Astrocyte of the spinal cord (primary cell): ENCODE measurements around the gene PTGFR.

ENCODE experiments used
- DNase-seq: peaks from one replicate; pipeline ENCODE4 v3.0.0; 2011; ENCODE audit warnings: low read depth, low spot score
- H3K4me3 ChIP-seq: 2 replicates; pipeline ENCODE4 v1.5.1; 2011; ENCODE audit warnings: low read depth, mild to moderate bottlenecking, low read length, moderate library complexity
- CTCF ChIP-seq: IDR thresholded peaks from 2 replicates; pipeline ENCODE4 v1.5.1; 2012; ENCODE audit warnings: low read depth, mild to moderate bottlenecking, low read length, inconsistent platforms
- in situ Hi-C: cut with HindIII; loops from 2 replicates; pipeline ENCODE4 v1.10.0; 2017; ENCODE audit warnings: low sequenced_read_pairs

PTGFR gene

GRCh38 chr1:78527706-78528105, 36.9 kb downstream of the PTGFR start:
- no peak overlapping the region for H3K4me3 ChIP-seq
- no peak for DNase-seq
- no peak for TF ChIP-seq CTCF
- in situ Hi-C loops = no loop called here

GRCh38 chr1:78533527-78533926, 42.8 kb downstream of the PTGFR start:
- TF ChIP-seq CTCF = no peak
- DNase-seq = no peak
- no peak overlapping the region for H3K4me3 ChIP-seq
- in situ Hi-C loops = no loop called here

DNA sequence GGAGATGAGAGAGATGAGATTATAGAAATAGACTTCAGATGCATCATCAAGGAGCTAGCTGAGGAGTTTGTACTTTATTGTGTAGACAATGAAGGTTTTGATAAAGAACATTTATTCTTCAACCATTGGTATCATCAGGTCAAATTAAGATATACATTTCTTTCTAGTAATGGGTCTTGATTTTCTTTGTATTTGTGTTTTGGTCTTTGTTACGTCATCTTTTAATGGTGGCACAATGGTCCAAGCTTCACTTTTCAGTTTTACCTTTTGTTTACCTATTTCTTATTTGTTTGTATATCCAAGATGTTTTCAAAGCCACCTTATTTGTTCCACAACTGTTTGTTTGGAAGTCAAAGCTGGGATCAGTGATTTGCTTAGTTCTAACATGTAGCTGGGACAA, 44.5 kb downstream of the PTGFR start:
- in situ Hi-C loops = no loop called here
- no peak overlapping the region for H3K4me3 ChIP-seq
- no peak for TF ChIP-seq CTCF
- no peak for DNase-seq

- H3K4me3 ChIP-seq = no peak overlapping the region
- in situ Hi-C loops = no loop called here
- TF ChIP-seq CTCF = no peak
- peak; percentile 19 for DNase-seq
Observed at GRCh38 chr1:78536427-78536826, 45.7 kb downstream of the PTGFR start.

- in situ Hi-C loops = no loop called here
- TF ChIP-seq CTCF = no peak
- H3K4me3 ChIP-seq = no peak overlapping the region
- peak; percentile 23 for DNase-seq
Observed at GRCh38 chr1:78540048-78540447, 49.3 kb downstream of the PTGFR start.

DNA sequence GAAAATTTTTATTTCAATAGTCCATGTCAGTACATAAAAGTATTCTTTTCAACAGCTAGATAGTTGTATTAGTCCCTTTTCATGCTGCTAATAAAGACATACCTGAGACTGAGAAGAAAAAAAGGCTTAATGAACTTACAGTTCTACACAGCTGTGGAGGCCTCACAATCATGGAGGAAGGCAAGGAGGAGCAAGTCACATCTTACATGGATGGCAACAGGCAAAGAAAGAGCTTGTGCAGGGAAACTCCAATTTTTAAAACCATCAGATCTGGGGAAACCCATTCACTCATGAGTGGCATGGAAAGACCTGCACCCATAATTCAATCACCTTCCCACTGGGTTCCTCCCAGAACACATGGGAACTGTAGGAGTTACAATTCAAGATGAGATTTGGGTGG, 50.7 kb downstream of the PTGFR start:
- in situ Hi-C loops = no loop called here
- TF ChIP-seq CTCF = no peak
- DNase-seq = no peak
- H3K4me3 ChIP-seq = no peak overlapping the region
